Heart left ventricle (tissue), 16 donors: Measurements from ENCODE around the gene PRX. TPM values are rescaled to one million over a fixed set of nuclear protein-coding genes. Genes with fewer than 3 reads are reported as not detected.
A peak's percentile ranks its signal among the peaks of the same experiment; 100 is the strongest.
"Not testable (repeated sequence)": the region's sequence is repeated elsewhere in the genome, so short reads cannot be mapped to it uniquely, and the experiment has no call there.

Experiments used
- ATAC-seq, 4 donors: fragments of 200-7000 bp; cut with Tn5 transposase; one replicate each; pipeline ENCODE4 v1.9.1; 2020 to 2022; ENCODE audit warnings: moderate library complexity in 4 of 4, mild to moderate bottlenecking in 3 of 4, moderate number of reproducible peaks in 1 of 4
- DNase-seq, 5 donors: peaks; one replicate each; pipeline ENCODE4 v3.0.0-alpha.2; 2020
- H3K27ac ChIP-seq, 12 donors: fragments of 200-600 bp; sonication (generic) in 4 of 12; one replicate each; pipeline versions ENCODE4 v1.5.0 to v1.8.0; 2016 to 2022; ENCODE audit warnings: mild to moderate bottlenecking in 2 of 12
- H3K27me3 ChIP-seq, 9 donors: fragments of 200-600 bp; sonication (generic) in 2 of 9; one replicate each; pipeline versions ENCODE4 v1.5.1 to v1.8.0; 2016 to 2022; ENCODE audit warnings: mild to moderate bottlenecking in 3 of 9
- H3K36me3 ChIP-seq, 9 donors: fragments of 200-600 bp; sonication (generic) in 2 of 9; one replicate each; pipeline versions ENCODE4 v1.5.0 to v1.8.0; 2018 to 2022; ENCODE audit warnings: mild to moderate bottlenecking in 2 of 9
- H3K4me1 ChIP-seq, 12 donors: fragments of 200-600 bp; sonication (generic) in 4 of 12; one replicate each; pipeline versions ENCODE4 v1.5.0 to v1.8.0; 2016 to 2022; ENCODE audit warnings: mild to moderate bottlenecking in 3 of 12
- H3K4me3 ChIP-seq, 12 donors: fragments of 200-600 bp; sonication (generic) in 4 of 12; one replicate each; pipeline versions ENCODE4 v1.5.0 to v1.8.0; 2017 to 2022; ENCODE audit warnings: mild to moderate bottlenecking in 9 of 12, moderate library complexity in 4 of 12
- H3K9me3 ChIP-seq, 12 donors: fragments of 200-600 bp; sonication (generic) in 4 of 12; one replicate each; pipeline versions ENCODE4 v1.5.0 to v1.8.0; 2016 to 2022; ENCODE audit warnings: mild to moderate bottlenecking in 1 of 12
- CTCF ChIP-seq, 12 donors: fragments of 200-600 bp; sonication (generic) in 4 of 12; IDR thresholded peaks; one replicate each; pipeline versions ENCODE4 v1.5.0 to v1.8.0; 2018 to 2022; ENCODE audit warnings: antibody characterized with exemption in 12 of 12, mild to moderate bottlenecking in 5 of 12
- POLR2A ChIP-seq, 2 donors: fragments of 450-650 bp; IDR thresholded peaks; one replicate each; pipeline ENCODE4 v1.6.1; 2017; ENCODE audit warnings: antibody characterized with exemption in 2 of 2, mild to moderate bottlenecking in 2 of 2, moderate library complexity in 2 of 2
- WGBS, 4 donors: extraction: QIAGEN DNeasy Blood & Tissue Kit in 2 of 4; methylation state at CpG; one replicate each; pipeline versions ENCODE4 v1.1.5 to v1.1.7; 2013 to 2018; 5-methylcytosine and 5-hydroxymethylcytosine counted together
- intact Hi-C, 10 donors: fragments of 100-400 bp; cut with DNase I; formaldehyde crosslinking; loops; one replicate each; pipeline versions ENCODE4 v1.11.1 to v1.14.2; 2022
- polyA plus RNA-seq, 2 donors: library from polyadenylated mRNA; stranded (reverse); fragments of 200-250 nt; gene quantifications; one replicate each; pipeline ENCODE4 v1.2.3, GENCODE V29; 2013
- total RNA-seq, 9 donors: library from RNA; depleted of rRNA in 2 of 9; stranded (reverse); fragments of >200 nt in 2 of 9; fragmentation: NEBNext Ultra II Directional in 3 of 9; extraction: Animal tissue kit (Norgen Biotek cat#: 25700) in 3 of 9; gene quantifications; one replicate each; pipeline versions ENCODE4 v1.1.0 to v1.2.4, GENCODE V29; 2016 to 2023
- donor health status: ischemic (EF 13 %, LVEDD 7.1; RV severe dilation, severe dysfunction).
- donor health status: healthy with polysubstance abuse.
- donor health status: DM: no; HTN: yes; CAD: no.
- donor health status: DM: no; HTN: no; CAD: no.
- donor health status: ischemic (EF 25% LVEDD 6.9; RV normal size, moderate dysfunction).
- donor health status: ischemic (EF 25% LVEDD 5.7; RV mildly dilated, moderate dysfunction).
- donor health status: healthy.
- donor health status: DM: yes; HTN: yes; CAD: no.
- donor health status: ischemic (EF 35%, LVEDD 5.7; RV mildly dilated, moderate dysfunction).
- donor health status: nonischemic (EF 11% LVEDD 7.7; RV severe dilation, severe dysfunction).
- donor health status: DM: yes; HTN: yes; CAD: no.
- donor health status: PGD.
- donor health status: ischemic (EF 29% LVEDD 5.4; RV normal size, mild dysfunction).
- donor health status: nonischemic (EF 23%, LVEDD 6.1; RV moderate dilation, normal function).

PRX gene
- total and polyA plus RNA-seq, 11 donors: 2.5 to 4.6 (median 3.1) TPM

GRCh38 chr19:40441719-40442253 is 28.6 kb upstream of the PRX start:
- Histone ChIP-seq H3K27ac (peak overlapping the region in 9 of 12 donors; percentile 74 to 100 (median 99)), H3K4me1 (peaks cover 5 to 31% (median 23%) of the 10 kb centered on the region in 12 donors), H3K27me3 (no peaks in the 10 kb centered on the region), H3K4me3 (peak overlapping the region in 4 of 12 donors; percentile 68 to 95 (median 86)), H3K9me3 (no peaks in the 10 kb centered on the region), H3K36me3 (peaks cover 0 to 28% (median 22%) of the 10 kb centered on the region in 9 donors)
- intact Hi-C loops: loop anchor here in 4 of 10 donors (2.0 to 5.0 kb wide), 3 partner anchors 15 to 94 kb away; partner anchors contain the start of genes C19orf47 (in 1 of the 4) and PLD3 (in 1 of the 4)
- 77 to 80% (median 78%) methylated on average over 8 to 11 of the region's 11 CpGs for WGBS, 4 donors
- TF ChIP-seq POLR2A (IDR thresholded peaks at IDR 0.05) (no peak), CTCF (IDR thresholded peaks at IDR 0.05) (no peak)
- DNase-seq (no peak), ATAC-seq (no peak)

- DNase-seq (peak in 1 of 5 donors; percentile 10), ATAC-seq (no peak)
- intact Hi-C loops: no loop called here
- Histone ChIP-seq H3K27ac (peak overlapping the region in 1 of 12 donors; percentile 35), H3K4me1 (peaks cover 5 to 37% (median 25%) of the 10 kb centered on the region in 12 donors), H3K36me3 (peaks cover 0 to 28% (median 22%) of the 10 kb centered on the region in 9 donors), H3K9me3 (no peaks in the 10 kb centered on the region), H3K4me3 (no peak overlapping the region), H3K27me3 (no peaks in the 10 kb centered on the region)
- TF ChIP-seq POLR2A (IDR thresholded peaks at IDR 0.05): no peak
- 91 to 95% (median 95%) methylated on average over 3 of the region's 3 CpGs for WGBS, 4 donors
These were observed 25.1 kb upstream of the PRX start for GRCh38 chr19:40438284-40438683.

GRCh38 chr19:40433391-40434216 is 20.4 kb upstream of the PRX start:
- H3K4me1 ChIP-seq: peaks cover 0 to 32% (median 20%) of the 10 kb centered on the region in 12 donors
- peak overlapping the region; percentile 90 to 99 (median 96) for H3K27ac ChIP-seq
- no peaks in the 10 kb centered on the region for H3K9me3 ChIP-seq
- no peaks in the 10 kb centered on the region for H3K27me3 ChIP-seq
- ATAC-seq (peak; percentile 94 to 99 (median 98)), DNase-seq (peak; percentile 92 to 95 (median 94))
- peaks cover 0 to 3% (median 0%) of the 10 kb centered on the region in 9 donors for H3K36me3 ChIP-seq
- WGBS, 4 donors: 0 to 1% (median 1%) methylated on average over 30 to 50 of the region's 50 CpGs
- peak overlapping the region; percentile 5 to 67 (median 54) for H3K4me3 ChIP-seq
- no peak for TF ChIP-seq CTCF (IDR thresholded peaks at IDR 0.05)
- peak in 1 of 2 donors; percentile 52 for TF ChIP-seq POLR2A (IDR thresholded peaks at IDR 0.05)
- intact Hi-C loops: loop anchor here in 1 of 10 donors (1.0 kb wide), 2 partner anchors 10 to 12 kb away; no protein-coding TSS in a partner anchor

- WGBS, 4 donors: 48 to 54% (median 51%) methylated on average over 7 of the region's 7 CpGs
- peaks cover 0 to 32% (median 20%) of the 10 kb centered on the region in 12 donors for H3K4me1 ChIP-seq
- peak overlapping the region; percentile 90 to 99 (median 96) for H3K27ac ChIP-seq
- H3K36me3 ChIP-seq, H3K27me3 ChIP-seq, DNase-seq, H3K9me3 ChIP-seq, ATAC-seq: not testable (repeated sequence)
- intact Hi-C loops: loop anchor here in 1 of 10 donors (1.0 kb wide), 1 partner anchor 11 kb away; no protein-coding TSS in a partner anchor
- H3K4me3 ChIP-seq: peak overlapping the region; percentile 5 to 67 (median 54)
These were observed 19.6 kb upstream of the PRX start for GRCh38 chr19:40432760-40433159.

GRCh38 chr19:40431698-40432097 is 18.5 kb upstream of the PRX start:
- Histone ChIP-seq H3K27ac (peak overlapping the region in 8 of 12 donors; percentile 28 to 99 (median 96)), H3K9me3 (no peaks in the 10 kb centered on the region), H3K4me1 (peaks cover 0 to 35% (median 20%) of the 10 kb centered on the region in 12 donors), H3K27me3 (no peaks in the 10 kb centered on the region), H3K4me3 (no peak overlapping the region), H3K36me3 (no peaks in the 10 kb centered on the region)
- TF ChIP-seq CTCF (IDR thresholded peaks at IDR 0.05) (no peak), POLR2A (IDR thresholded peaks at IDR 0.05) (no peak)
- intact Hi-C loops: no loop called here
- DNase-seq: no peak
- WGBS, 4 donors: 85 to 93% (median 93%) methylated on average over 3 of the region's 3 CpGs
- ATAC-seq: no peak

GRCh38 chr19:40430242-40430641 is 17.1 kb upstream of the PRX start:
- peaks cover 0 to 39% (median 20%) of the 10 kb centered on the region in 12 donors for H3K4me1 ChIP-seq
- H3K27me3 ChIP-seq, H3K4me3 ChIP-seq, H3K27ac ChIP-seq, H3K9me3 ChIP-seq, ATAC-seq, intact Hi-C loops, H3K36me3 ChIP-seq, DNase-seq: not testable (repeated sequence)
- 96 to 98% (median 97%) methylated on average over 10 of the region's 10 CpGs for WGBS, 4 donors

- WGBS, 4 donors: 93 to 97% (median 96%) methylated on average over 7 of the region's 7 CpGs
- H3K4me1 ChIP-seq: peaks cover 0 to 38% (median 27%) of the 10 kb centered on the region in 12 donors
- not testable (repeated sequence) for DNase-seq, ATAC-seq, H3K36me3 ChIP-seq, H3K27me3 ChIP-seq, H3K9me3 ChIP-seq, H3K27ac ChIP-seq, H3K4me3 ChIP-seq
- intact Hi-C loops: loop anchor here in 2 of 10 donors (10.0 kb wide), 2 partner anchors 83 to 377 kb away; partner anchors contain the start of genes C19orf47 (in 1 of the 2) and PLD3 (in 1 of the 2)
These were observed 15.0 kb upstream of the PRX start for GRCh38 chr19:40428197-40428596.
